Breast epithelium (tissue), 4 donors: Measurements from ENCODE around the gene CFAP298. TPM values are rescaled to one million over a fixed set of nuclear protein-coding genes. Genes with fewer than 3 reads are reported as not detected.

Source experiments
- DNase-seq, 2 donors: peaks; one replicate each; pipeline ENCODE4 v3.0.0-alpha.2; 2019; ENCODE audit warnings: low spot score in 2 of 2
- H3K27ac ChIP-seq, 2 donors: fragments of 200-600 bp; sonication (generic) in 1 of 2; one replicate each; pipeline ENCODE4 v1.5.1; 2016 to 2019; ENCODE audit warnings: mild to moderate bottlenecking in 1 of 2
- H3K27me3 ChIP-seq, 2 donors: fragments of 200-600 bp; sonication (generic) in 1 of 2; one replicate each; pipeline versions ENCODE4 v1.5.1 to v1.6.0; 2017 to 2019; ENCODE audit warnings: control low read depth in 1 of 2, mild to moderate bottlenecking in 1 of 2
- H3K36me3 ChIP-seq: fragments of 200-600 bp; one replicate; pipeline ENCODE4 v1.5.1; 2019
- H3K4me1 ChIP-seq, 2 donors: fragments of 200-600 bp; sonication (generic); one replicate each; pipeline ENCODE4 v1.5.1; 2016 to 2019; ENCODE audit warnings: control low read depth in 1 of 2
- H3K4me3 ChIP-seq, 3 donors: fragments of 200-600 bp; sonication (generic); 1 replicate in 2 of 3; 2 replicates in 1 of 3; pipeline ENCODE4 v1.5.1; 2016 to 2019; ENCODE audit warnings: mild to moderate bottlenecking in 3 of 3, moderate library complexity in 2 of 3
- H3K9me3 ChIP-seq, 2 donors: fragments of 200-600 bp; sonication (generic) in 1 of 2; one replicate each; pipeline ENCODE4 v1.5.1; 2016 to 2019; ENCODE audit warnings: control low read depth in 1 of 2
- POLR2A ChIP-seq: fragments of 450-650 bp; IDR thresholded peaks from one replicate; pipeline ENCODE4 v1.6.1; 2016; ENCODE audit warnings: antibody characterized with exemption, mild to moderate bottlenecking, moderate library complexity
- POLR2AphosphoS5 ChIP-seq, 3 donors: sonication (generic); formaldehyde crosslinking; IDR thresholded peaks; one replicate each; pipeline ENCODE4 v1.6.1; 2017; ENCODE audit warnings: antibody characterized with exemption in 3 of 3
- intact Hi-C: fragments of 100-400 bp; cut with DNase I; formaldehyde crosslinking; loops from one replicate; pipeline ENCODE4 v1.15.1; 2023; ENCODE audit warnings: low total_unique reads
- total RNA-seq, 3 donors: library from RNA; depleted of rRNA; stranded (reverse); fragments of >200 nt; gene quantifications; one replicate each; pipeline ENCODE4 v1.1.0, GENCODE V29; 2016
- TF ChIP-seq, protein P1 (sequence below), 3 donors: fragments of 450-650 bp; IDR thresholded peaks; one replicate each; pipeline ENCODE4 v1.5.1; 2016 to 2017; ENCODE audit warnings: antibody characterized with exemption in 3 of 3, mild to moderate bottlenecking in 3 of 3, moderate library complexity in 3 of 3

The CFAP298 gene
- total RNA-seq, 3 donors from 2014 or later = 16.8 to 38.2 (median 36.1) TPM

DNA sequence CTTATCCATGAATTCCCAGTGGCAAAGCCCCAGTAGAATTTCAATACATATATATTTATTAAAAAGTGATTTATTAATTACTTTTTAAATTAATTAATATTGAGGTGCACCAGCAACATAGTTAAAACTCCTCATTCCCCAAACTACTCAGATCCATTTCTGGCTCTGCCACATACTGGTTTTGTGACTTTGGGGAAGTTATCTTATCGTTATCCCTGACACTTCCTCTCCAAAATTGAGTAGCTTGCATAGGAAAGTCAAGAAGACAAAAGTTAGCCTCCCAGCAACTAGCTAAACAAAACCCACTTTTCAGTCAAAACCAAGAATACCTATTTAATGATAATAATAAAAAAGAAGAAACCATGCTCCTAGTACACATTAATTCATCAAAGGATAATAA, 62.7 kb downstream of the CFAP298 start:
- Histone ChIP-seq H3K27ac (no peak overlapping the region), H3K9me3 (no peaks in the 10 kb centered on the region), H3K27me3 (no peaks in the 10 kb centered on the region), H3K4me1 (no peaks in the 10 kb centered on the region), H3K4me3 (no peak overlapping the region), H3K36me3 (no peaks in the 10 kb centered on the region)
- no peak for DNase-seq
- intact Hi-C loops = no loop called here
- TF ChIP-seq POLR2AphosphoS5 (IDR thresholded peaks at IDR 0.05) (no peak), POLR2A (no peak)
- TF ChIP-seq, protein P1, sequence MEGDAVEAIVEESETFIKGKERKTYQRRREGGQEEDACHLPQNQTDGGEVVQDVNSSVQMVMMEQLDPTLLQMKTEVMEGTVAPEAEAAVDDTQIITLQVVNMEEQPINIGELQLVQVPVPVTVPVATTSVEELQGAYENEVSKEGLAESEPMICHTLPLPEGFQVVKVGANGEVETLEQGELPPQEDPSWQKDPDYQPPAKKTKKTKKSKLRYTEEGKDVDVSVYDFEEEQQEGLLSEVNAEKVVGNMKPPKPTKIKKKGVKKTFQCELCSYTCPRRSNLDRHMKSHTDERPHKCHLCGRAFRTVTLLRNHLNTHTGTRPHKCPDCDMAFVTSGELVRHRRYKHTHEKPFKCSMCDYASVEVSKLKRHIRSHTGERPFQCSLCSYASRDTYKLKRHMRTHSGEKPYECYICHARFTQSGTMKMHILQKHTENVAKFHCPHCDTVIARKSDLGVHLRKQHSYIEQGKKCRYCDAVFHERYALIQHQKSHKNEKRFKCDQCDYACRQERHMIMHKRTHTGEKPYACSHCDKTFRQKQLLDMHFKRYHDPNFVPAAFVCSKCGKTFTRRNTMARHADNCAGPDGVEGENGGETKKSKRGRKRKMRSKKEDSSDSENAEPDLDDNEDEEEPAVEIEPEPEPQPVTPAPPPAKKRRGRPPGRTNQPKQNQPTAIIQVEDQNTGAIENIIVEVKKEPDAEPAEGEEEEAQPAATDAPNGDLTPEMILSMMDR (IDR thresholded peaks at IDR 0.05) = no peak

Other genes with a start within 250 kb of the CFAP298 start
- 10 to 100 TPM; 12.8 to 22.2 (median 20.6) TPM for gene URB1, start 219.4 kb downstream of the CFAP298 start, total RNA-seq
- gene EVA1C, start 199.7 kb downstream of the CFAP298 start, total RNA-seq = 10 to 100 TPM; 30.2 to 69.8 (median 58.5) TPM
- under 1 TPM; 0.48 to 0.73 (median 0.66) TPM for gene TCP10L, start 26.9 kb downstream of the CFAP298 start, total RNA-seq
- gene SYNJ1, start 115.6 kb upstream of the CFAP298 start, total RNA-seq = 10 to 100 TPM in 2 of 3 donors, 1 to 10 TPM in 1; 8.2 to 13.9 (median 11.0) TPM
- gene PAXBP1, start 159.4 kb upstream of the CFAP298 start, total RNA-seq = 100 to 1,000 TPM in 1 of 3 donors, 10 to 100 TPM in 2; 38.9 to 106 (median 67.2) TPM